HG03354 (cell line): Measurements from ENCODE around the gene HNRNPA0.

Source experiments
- ATAC-seq: cut with Tn5 transposase; IDR thresholded peaks from one replicate; pipeline ENCODE4 v1.9.1; 2021; ENCODE audit warnings: mild to moderate bottlenecking; ENCODE audit not compliant: unreplicated experiment, poor library complexity, severe bottlenecking

Gene HNRNPA0

GRCh38 chr5:137695651-137696428, 58.3 kb downstream of the HNRNPA0 start:
- ATAC-seq: no peak
